Activated T-helper 2 cell treated with anti-CD3 and anti-CD28 coated beads, Interferon-gamma antibody, Interleukin-2, Interleukin-4, amounts not matched to agents 10 μg/mL and 5 μg/mL and 100 μg/mL, durations not matched to agents 14 hours and 24 hours and 36 hours (primary cell): ENCODE measurements around the gene ATP5F1E. TPM values are rescaled to one million over a fixed set of nuclear protein-coding genes. Genes with fewer than 3 reads are reported as not detected.
"Not testable (repeated sequence)": the region's sequence is repeated elsewhere in the genome, so short reads cannot be mapped to it uniquely, and the experiment has no call there.

ENCODE experiments used
- DNase-seq: peaks from one replicate; pipeline ENCODE4 v3.0.0; 2021; ENCODE audit warnings: low spot score
- H3K27ac Mint-ChIP-seq: one replicate; pipeline ENCODE4 v1.8.0; 2021; ENCODE audit warnings: mixed read lengths
- H3K27me3 Mint-ChIP-seq: one replicate; pipeline ENCODE4 v1.8.0; 2021; ENCODE audit warnings: low read depth, mixed read lengths
- H3K36me3 Mint-ChIP-seq: one replicate; pipeline ENCODE4 v1.8.0; 2021; ENCODE audit warnings: low read depth, mixed read lengths
- H3K4me1 Mint-ChIP-seq: one replicate; pipeline ENCODE4 v1.8.0; 2021; ENCODE audit warnings: low read depth, mixed read lengths
- H3K4me3 Mint-ChIP-seq: one replicate; pipeline ENCODE4 v1.8.0; 2021; ENCODE audit warnings: low read depth, mild to moderate bottlenecking, moderate library complexity, mixed read lengths
- H3K9me3 Mint-ChIP-seq: one replicate; pipeline ENCODE4 v1.8.0; 2021; ENCODE audit warnings: mixed read lengths
- intact Hi-C: fragments of 100-400 bp; cut with micrococcal nuclease; formaldehyde crosslinking; loops from one replicate; pipeline ENCODE4 v1.15.1; 2023
- total RNA-seq: library from RNA; stranded (reverse); gene quantifications from 2 replicates; pipeline ENCODE4 v1.2.3, GENCODE V29; 2022

ATP5F1E gene
- total RNA-seq, 1 donor from 2014 or later = 66.9 TPM

DNA sequence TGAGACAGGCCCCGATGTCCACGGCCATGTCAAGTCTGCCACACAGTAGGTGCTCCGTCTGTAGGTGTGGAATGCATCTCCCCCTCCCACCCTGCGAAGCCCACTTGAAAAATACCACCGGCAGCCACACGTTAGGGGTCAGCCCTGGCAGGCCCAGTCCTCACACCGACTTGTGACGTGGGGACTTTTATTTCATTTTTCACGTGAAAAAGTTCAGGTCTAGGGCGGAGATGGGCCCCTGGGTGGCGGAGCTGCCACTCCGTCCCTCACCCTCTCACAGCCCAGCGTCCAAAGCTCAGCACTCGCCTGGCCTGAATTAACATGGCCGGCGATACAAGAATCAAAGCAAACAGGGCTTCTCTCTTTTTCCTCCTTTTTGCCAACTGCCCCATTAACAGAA lies 16.7 kb downstream of the ATP5F1E start:
- no peak for DNase-seq
- intact Hi-C loops = no loop called here
- Mint-ChIP-seq H3K36me3 (no peaks in the 10 kb centered on the region), H3K27ac (no peak overlapping the region), H3K4me3 (no peak overlapping the region), H3K4me1 (peaks cover 49% of the 10 kb centered on the region), H3K9me3 (no peaks in the 10 kb centered on the region), H3K27me3 (no peaks in the 10 kb centered on the region)

DNA sequence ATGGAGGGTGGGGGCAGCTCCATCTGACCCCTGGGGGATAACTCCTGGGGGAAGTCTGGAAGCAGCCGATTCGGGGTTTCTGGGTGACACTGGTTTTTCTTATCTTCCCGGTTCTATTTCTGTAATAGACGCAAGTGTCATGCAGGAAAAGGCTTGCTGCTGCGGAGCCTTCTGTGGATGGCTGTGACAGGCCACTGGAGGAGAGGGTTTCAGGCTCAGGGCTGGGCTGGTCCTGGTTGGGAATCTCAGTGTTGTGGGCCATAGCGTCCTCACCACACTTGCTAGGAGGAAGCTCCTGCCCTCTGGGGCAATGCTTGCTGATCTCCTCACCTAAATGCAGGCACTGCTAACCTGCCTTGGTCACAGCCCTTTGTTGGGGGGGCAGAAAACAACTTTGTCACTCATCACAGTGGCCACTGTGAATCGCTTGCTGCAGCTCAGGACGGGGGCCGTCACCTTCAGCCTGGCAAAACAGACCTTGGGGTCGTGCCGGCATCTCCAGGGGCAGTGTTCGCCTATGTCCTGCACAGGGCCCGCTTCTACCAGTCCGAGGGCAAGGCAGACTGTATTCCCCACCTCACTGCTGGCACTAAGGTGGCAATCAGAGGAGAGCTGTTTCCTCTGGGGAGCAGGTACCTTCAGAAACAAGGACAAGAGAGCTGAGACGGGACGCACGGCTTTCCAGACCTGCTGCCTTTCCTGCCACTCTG lies 17.3 kb downstream of the ATP5F1E start:
- intact Hi-C loops = no loop called here
- H3K9me3 Mint-ChIP-seq = no peaks in the 10 kb centered on the region
- no peaks in the 10 kb centered on the region for H3K36me3 Mint-ChIP-seq
- no peaks in the 10 kb centered on the region for H3K27me3 Mint-ChIP-seq
- no peak overlapping the region for H3K27ac Mint-ChIP-seq
- no peak for DNase-seq
- H3K4me1 Mint-ChIP-seq = peaks cover 53% of the 10 kb centered on the region
- H3K4me3 Mint-ChIP-seq = no peak overlapping the region

DNA sequence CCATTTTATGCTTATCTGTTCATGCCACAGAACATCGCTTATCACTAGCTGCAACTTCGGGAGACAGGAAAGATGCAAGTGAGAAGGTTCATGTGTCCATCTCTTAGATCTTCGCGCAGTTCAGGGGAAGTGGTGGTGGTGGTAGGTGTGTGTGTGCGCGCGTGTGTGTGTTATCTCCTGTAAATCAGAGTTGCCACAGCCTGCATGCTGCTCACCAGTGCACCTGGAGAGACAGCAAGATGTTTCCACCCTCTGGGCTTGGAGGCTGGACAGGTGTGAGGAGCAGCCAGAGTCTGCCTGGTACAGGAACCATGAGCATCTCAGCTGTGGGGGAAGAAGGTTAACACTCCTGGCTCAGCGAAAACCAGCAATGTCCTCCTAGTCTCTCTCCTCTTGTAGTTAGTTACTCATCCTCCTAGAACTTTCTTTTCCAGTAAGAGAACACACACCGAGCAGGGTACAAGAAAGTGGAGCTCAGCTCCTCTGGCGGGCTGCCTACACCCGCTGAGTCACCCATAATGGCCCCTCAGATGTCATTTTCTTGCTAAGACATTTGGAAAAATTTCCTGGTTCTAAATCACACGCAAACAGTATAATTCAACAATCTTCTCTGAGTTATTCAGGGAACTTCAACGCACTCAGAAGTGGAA lies 18.1 kb downstream of the ATP5F1E start:
- Mint-ChIP-seq H3K4me3 (no peak overlapping the region), H3K4me1 (peaks cover 54% of the 10 kb centered on the region), H3K9me3 (no peaks in the 10 kb centered on the region), H3K27ac (peak overlapping the region; percentile 3), H3K27me3 (no peaks in the 10 kb centered on the region), H3K36me3 (no peaks in the 10 kb centered on the region)
- DNase-seq = peak; percentile 19
- intact Hi-C loops = no loop called here

DNA sequence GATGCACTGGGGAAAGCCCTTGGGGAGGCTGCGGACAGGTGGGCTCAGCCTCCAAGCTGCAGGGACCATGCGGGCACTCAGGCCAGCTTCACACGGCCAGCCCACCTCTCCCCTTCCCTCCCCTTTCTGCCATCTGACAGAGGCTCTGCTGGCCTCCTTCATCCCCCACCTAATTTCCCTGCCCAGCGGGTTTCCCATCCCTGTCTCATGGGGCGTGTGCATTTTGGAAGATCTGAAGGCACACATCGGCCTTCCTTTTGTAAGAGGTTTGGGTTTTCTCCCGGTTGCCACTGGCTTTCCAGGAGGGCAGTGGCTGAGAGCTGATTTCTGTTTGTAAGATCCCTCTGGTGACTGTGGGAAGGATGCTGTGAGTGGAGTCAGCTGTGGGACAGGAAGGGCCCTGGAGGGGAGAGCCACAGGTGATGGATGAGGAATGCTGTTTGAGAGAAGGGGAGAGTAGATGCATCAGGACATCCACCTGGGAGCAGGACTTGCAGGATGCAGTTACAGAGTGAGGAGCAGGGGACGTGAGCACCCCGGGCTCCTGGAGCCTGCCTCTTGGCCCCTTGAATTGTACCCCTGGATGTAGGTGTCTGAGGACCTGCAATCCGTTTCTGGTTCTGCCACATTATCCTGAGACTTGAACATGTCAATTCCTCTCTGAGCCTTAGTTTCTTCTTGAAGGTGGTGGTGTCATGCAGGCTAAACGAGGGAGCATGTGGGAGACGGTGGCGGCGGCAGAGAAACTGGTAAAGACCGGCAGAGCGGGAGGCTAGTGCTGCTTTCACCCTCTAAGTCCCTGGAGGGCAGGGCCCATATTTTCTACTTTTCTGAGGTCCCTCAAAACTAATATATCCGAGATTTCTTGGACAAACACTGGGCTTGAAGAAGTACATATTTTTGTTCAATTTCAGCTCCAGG lies 18.8 kb downstream of the ATP5F1E start:
- no peak overlapping the region for H3K4me3 Mint-ChIP-seq
- intact Hi-C loops = no loop called here
- no peaks in the 10 kb centered on the region for H3K9me3 Mint-ChIP-seq
- peaks cover 54% of the 10 kb centered on the region for H3K4me1 Mint-ChIP-seq
- DNase-seq = no peak
- H3K36me3 Mint-ChIP-seq = no peaks in the 10 kb centered on the region
- H3K27ac Mint-ChIP-seq = no peak overlapping the region
- H3K27me3 Mint-ChIP-seq = no peaks in the 10 kb centered on the region

DNA sequence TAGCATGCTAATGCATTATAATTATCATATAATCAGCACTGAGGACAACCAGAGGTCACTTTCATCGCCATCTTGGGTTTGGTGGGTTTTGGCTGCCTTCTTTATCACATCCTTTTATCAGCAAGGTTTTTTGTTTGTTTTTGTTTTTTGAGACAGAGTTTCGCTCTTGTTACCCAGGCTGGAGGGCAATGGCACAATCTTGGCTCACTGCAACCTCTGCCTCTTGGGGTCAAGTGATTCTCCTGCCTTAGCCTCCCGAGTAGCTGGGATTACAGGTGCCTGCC lies 20.3 kb downstream of the ATP5F1E start:
- not testable (repeated sequence) for H3K27ac Mint-ChIP-seq

DNA sequence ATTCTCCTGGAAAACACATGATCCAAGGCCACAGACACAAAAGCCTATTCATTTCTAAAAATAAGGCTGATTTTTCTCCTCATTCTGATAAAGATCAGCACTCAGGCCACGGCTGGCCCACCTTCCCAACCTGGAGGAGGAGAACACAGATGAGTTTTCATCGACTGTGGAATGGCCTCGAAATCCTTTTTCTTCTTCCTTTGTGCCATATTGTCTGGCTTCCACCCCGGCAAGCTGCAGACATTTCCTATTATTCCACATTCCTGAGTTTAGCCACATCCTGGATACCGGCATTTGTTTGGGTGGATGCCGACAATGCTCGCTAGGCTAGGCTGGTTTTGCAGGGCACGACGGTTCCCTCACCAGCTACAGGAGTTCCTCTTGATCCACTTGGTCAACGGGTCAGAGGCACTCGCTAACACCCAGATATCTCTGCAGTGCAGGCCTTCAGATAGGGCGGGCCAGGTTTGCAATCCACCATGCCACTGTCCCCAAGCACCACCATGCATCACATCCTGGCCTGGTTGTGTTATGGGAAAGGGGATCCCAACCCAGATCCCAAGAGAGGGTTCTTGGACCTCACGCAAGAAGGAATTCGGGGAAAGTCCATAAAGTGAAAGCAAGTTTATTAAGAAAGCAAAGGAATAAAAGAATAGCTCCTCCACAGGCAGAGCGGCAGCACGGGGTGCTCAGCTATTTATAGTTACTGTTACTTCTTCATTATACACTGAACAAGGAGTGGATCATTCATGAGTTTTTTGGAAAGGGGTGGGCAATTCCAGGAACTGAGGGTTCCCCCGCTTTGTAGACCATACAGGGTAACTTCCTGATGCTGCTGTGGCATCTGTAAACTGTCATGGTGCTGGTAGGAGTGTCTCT lies 20.9 kb downstream of the ATP5F1E start:
- no peak overlapping the region for H3K4me3 Mint-ChIP-seq
- H3K36me3 Mint-ChIP-seq = no peaks in the 10 kb centered on the region
- no peak for DNase-seq
- H3K9me3 Mint-ChIP-seq = no peaks in the 10 kb centered on the region
- intact Hi-C loops = no loop called here
- H3K27me3 Mint-ChIP-seq = no peaks in the 10 kb centered on the region
- H3K27ac Mint-ChIP-seq = no peak overlapping the region
- peaks cover 44% of the 10 kb centered on the region for H3K4me1 Mint-ChIP-seq

More for the DNA sequence above, 20.3 kb downstream of the ATP5F1E start:
- H3K36me3 Mint-ChIP-seq, H3K27me3 Mint-ChIP-seq, intact Hi-C loops, H3K4me3 Mint-ChIP-seq, DNase-seq, H3K9me3 Mint-ChIP-seq: not testable (repeated sequence)
- H3K4me1 Mint-ChIP-seq = peaks cover 49% of the 10 kb centered on the region

DNA sequence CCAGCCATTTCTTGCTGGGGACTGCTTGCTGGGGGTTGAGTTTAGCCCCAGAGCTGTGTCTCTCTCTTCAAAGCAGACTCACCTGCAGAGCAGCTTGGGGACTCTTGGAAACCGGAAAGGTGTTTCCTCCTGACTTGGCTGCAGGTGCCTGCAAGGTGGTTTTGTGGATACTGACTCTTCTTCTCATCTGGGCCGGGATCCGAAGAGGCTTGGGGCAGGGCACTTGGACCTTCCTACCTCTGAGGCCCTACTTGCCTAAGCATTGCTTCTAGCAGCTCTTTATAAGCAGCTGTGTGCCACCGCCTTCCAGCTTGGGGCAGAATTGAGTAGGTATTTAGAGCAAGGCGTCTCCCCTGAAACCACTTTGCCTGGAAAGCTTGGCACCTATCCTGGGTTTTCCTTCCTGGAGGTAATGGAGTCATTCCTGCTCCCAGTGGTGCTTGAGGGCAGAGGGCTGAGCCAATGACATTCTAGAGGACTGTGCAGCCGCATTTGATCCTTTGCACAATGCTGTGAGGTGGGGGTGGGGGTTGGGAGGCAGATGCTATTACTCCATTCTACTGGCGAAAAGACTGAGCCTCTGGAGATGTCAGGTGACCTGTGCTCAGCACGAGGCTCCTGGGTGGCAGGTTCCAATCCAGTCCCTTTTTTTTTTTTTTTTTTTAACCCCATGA lies 21.7 kb downstream of the ATP5F1E start:
- Mint-ChIP-seq H3K36me3 (no peaks in the 10 kb centered on the region), H3K4me1 (peaks cover 47% of the 10 kb centered on the region), H3K27me3 (no peaks in the 10 kb centered on the region), H3K27ac (no peak overlapping the region), H3K9me3 (no peaks in the 10 kb centered on the region), H3K4me3 (no peak overlapping the region)
- intact Hi-C loops = no loop called here
- DNase-seq = no peak

DNA sequence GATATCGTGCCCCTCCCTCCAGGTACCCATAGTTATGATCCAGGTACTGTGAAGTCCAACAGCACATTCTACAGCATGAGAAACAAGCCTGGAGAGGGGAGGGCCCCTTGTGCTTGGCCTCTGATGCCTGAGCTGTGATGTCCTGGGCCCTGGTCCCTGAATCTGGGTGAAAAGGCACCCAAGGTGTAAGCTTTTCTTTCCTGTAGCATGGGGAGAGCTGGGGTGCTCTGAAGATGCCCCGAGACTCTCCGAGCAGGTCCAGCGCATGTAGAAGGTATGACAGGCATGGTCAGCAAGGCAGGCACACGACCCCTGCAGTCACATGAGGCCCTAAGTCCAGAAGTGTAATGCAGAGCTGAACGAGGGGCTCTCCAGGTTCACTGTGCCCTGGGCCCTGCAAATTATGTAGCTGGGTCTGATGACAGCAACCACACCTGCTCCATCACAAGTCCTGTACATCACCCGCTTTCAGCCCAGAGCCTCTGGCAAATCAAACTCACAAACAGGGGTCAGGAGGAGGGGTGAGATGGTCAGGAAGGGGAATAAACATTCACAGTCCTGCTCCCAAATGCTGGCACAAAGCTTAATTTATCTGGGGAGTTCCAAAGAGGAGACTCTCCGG lies 23.3 kb downstream of the ATP5F1E start:
- H3K9me3 Mint-ChIP-seq = no peaks in the 10 kb centered on the region
- no peaks in the 10 kb centered on the region for H3K27me3 Mint-ChIP-seq
- no peak overlapping the region for H3K27ac Mint-ChIP-seq
- peaks cover 12% of the 10 kb centered on the region for H3K36me3 Mint-ChIP-seq
- peaks cover 52% of the 10 kb centered on the region for H3K4me1 Mint-ChIP-seq
- intact Hi-C loops = loop anchor here (5.0 kb wide), 1 partner anchor 33 kb away; the partner anchor contains the start of gene PRELID3B
- DNase-seq = no peak
- H3K4me3 Mint-ChIP-seq = no peak overlapping the region

DNA sequence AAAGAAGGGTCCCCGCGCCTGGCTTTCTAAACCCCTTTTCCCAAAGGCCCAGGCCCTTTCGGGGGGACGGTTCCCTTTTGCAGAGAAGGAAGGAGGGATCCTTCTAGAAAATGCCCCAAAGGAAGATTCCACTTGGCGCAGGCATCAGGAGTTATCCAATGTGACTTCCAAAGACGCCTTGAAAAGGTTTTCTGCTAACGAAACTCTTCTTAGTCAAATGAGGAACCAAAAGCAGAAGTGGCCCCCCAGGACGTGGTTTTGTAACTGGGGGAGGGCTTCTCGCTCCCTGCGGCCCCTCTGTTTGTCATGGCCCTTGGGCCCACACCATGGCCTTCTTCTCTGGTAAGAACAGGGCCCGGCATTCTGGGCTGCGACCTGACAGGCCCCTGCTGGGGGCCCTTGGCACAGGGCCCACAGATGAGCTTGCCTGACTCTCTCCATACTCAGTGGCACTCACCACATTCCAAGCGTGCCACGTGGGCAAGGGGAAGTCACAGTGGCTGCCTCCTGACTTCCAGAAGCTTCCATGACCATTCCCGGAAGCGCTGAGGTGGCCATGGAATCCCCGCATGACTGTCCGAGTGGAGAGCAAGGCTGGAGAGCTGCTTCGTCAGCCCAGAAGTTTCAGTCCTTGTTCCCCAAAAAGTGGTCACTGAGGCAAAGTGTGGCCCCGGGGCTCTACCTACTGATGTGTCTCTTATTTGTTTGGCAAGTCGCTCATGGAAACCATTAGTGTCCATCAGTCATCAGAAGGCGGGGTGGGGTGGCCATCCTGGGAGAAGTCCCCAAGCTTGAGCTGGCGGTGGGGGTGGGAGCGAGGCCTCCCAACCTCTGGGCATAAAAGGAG lies 24.2 kb downstream of the ATP5F1E start:
- Mint-ChIP-seq H3K27ac (peak overlapping the region; percentile 79), H3K9me3 (no peaks in the 10 kb centered on the region), H3K4me1 (peaks cover 49% of the 10 kb centered on the region), H3K4me3 (peak overlapping the region; percentile 81), H3K27me3 (no peaks in the 10 kb centered on the region), H3K36me3 (peaks cover 20% of the 10 kb centered on the region)
- intact Hi-C loops = loop anchor here (5.0 kb wide), 1 partner anchor 34 kb away; the partner anchor contains the start of gene PRELID3B
- no peak for DNase-seq

DNA sequence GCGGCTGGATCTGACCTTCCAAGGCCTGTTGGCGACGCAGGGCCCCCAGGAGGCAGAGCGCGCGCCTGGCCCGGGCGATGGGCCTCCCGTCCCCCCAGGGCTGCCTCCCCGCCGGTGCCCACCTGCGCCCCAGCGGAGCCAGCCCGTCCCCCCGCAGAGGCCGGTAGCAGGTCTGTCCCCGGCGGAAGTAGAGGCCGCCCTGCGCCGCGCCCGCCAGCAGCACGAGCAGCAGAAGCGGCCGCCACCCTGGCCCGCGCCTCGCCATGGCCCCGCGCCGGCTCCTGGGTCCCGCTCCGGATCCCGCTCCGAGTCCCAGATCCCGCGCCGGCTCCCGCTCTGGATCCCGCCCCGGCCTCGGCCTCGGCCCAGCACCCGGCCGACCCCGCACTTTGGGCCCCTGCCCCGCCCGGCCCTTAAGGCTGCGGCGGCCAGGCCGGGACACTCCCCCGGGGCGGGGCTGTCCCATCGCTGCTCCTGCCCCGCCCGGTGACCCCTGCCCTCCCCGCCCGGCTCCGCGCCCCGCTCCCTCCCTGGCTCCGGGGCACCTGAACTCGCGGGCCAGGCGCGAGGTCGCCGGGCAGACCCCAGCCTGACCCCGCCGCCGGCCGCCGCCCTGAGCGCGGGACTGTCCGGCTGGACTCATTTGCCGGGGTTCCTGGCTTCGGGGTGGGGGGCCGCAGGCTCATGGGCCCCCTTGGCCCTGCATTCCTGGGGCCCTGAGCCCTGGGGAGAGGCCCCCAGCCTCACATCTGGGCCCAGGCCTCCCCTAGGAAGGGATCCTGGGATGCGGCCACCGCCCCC lies 25.1 kb downstream of the ATP5F1E start, which contains the start of gene CTSZ:
TSS of gene CTSZ (minus strand) at position 391 of the 801 bp plus-strand sequence. CDS start at position 265, 126 bp downstream.
- DNase-seq = peak; percentile 39
- Mint-ChIP-seq H3K36me3 (peaks cover 27% of the 10 kb centered on the region), H3K27ac (peak within 1 kb of the TSS; percentile 93), H3K9me3 (no peaks in the 10 kb centered on the region), H3K4me1 (peaks cover 43% of the 10 kb centered on the region), H3K27me3 (no peaks in the 10 kb centered on the region), H3K4me3 (peak within 1 kb of the TSS; percentile 81)
- intact Hi-C loops = loop anchor here (5.0 kb wide), 1 partner anchor 35 kb away; the partner anchor contains the start of gene PRELID3B
